ENCODE results near the gene ALDH2.
A peak's percentile ranks its signal among the peaks of the same experiment; 100 is the strongest.
"Not testable (repeated sequence)": the region's sequence is repeated elsewhere in the genome, so short reads cannot be mapped to it uniquely, and the experiment has no call there.

ALDH2 gene

DNA sequence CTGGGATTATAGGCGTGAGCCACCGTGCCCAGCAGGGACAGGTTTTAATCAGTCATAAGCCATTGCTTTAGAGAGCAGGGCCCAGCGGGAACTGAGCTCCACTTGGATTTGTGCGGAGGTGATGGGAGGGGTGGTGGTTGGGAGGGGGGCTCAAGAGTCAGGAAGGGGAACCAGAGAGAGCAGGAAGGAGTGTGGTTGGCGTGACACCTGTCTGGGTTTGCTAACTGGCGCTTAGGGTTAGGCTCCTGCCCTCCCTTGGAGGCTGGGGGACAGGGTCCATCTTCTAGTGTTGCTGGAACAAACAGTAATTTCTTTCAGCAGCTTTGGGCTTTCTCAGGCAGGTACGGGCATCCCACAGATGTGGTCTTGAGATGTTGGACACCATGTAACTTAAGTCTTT is 7.5 kb upstream of the ALDH2 start:
- no peak for DNase-seq (ENCODE audit: low spot score)

GRCh38 chr12:111759991-111760390 is 6.7 kb upstream of the ALDH2 start:
- DNase-seq (ENCODE audit: low spot score), result no peak

DNA sequence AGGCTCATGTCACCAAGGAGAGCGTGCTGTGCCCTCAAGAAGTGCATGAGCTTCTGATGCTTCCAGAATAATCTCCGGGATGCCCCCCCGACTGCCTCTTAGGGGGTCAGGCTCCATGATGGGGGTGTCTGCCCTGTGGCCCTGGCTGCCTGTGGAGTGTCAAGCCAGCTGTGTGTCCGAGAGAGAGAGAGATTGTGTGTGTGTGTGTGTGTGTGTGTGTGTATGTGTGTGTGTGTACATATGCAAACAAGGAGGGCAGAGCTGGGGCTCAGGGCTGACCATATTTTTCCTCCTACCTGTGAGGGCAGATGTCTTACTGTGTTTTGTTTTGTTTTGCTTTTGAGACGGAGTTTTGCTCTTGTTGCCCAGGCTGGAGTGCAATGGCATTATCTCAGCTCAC is 5.6 kb upstream of the ALDH2 start:
- no peak for DNase-seq (ENCODE audit: low spot score)

DNA sequence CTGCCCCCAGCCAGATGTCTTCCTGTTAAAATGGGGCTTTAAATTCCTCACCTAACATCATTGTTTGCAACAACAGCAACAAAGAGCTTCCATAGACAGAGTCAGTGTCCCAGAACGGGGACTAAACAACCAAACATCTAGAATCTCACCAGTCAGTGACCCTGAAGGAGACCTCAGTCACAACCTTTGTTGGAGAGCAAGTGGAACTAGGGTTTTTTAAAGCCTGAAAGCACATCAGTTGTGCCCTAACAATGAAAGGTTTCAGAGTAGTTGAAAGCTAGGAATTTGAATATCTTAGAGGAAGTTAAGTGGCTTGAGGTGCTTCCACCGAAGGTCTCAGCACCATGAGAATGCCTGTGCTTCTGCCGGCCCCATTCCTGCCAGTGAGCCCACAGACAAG is 5.0 kb upstream of the ALDH2 start:
- DNase-seq (ENCODE audit: low spot score), result no peak

GRCh38 chr12:111763552-111763951 is 3.2 kb upstream of the ALDH2 start:
- not testable (repeated sequence) for DNase-seq (ENCODE audit: low spot score)

GRCh38 chr12:111764120-111764821 is 2.5 kb upstream of the ALDH2 start:
- DNase-seq (ENCODE audit: low spot score), result peak; percentile 66

GRCh38 chr12:111767362-111768158 is 827 bp downstream of the ALDH2 start:
- no peak for DNase-seq (ENCODE audit: low spot score)

- no peak for DNase-seq (ENCODE audit: low spot score)
Measured at GRCh38 chr12:111768159-111768895, 1.6 kb downstream of the ALDH2 start.

GRCh38 chr12:111769599-111769998 is 2.9 kb downstream of the ALDH2 start:
- no peak for DNase-seq (ENCODE audit: low spot score)

DNA sequence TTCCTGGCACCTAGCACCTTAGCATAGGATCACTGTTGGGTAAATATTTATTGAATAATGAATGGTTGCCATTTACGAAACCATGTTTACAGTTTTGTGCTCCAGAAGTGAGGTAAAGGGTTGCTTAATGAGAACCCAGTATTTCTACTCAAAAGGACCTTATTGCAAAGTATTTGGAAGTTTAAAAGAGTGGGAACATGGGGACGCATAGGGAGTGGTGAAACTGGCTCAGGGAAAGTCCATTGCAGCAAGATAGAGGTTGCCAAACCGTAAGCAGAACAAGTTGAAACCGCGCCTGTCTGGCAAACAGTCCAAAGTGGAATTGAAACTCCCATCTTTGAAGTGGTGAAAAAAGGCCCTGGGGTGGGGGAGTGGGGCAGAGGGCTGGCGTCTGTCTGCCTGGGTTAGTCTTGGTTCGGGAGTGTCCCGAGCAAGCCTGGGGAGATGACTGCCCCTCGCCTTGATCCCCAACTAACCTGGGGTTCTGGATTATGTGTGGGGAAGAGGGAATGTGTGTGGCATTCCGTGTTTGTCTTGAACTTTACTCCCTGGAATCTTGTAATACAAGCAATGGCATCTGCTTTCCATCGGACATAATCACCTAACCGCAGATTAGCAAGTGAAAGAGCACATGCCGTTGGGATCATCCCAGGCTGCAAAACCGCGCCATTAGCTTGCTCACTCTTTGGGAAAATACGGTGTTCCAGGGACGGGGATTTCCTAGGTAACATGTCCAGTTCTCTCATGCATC is 7.2 kb downstream of the ALDH2 start:
- DNase-seq (ENCODE audit: low spot score), result no peak

DNA sequence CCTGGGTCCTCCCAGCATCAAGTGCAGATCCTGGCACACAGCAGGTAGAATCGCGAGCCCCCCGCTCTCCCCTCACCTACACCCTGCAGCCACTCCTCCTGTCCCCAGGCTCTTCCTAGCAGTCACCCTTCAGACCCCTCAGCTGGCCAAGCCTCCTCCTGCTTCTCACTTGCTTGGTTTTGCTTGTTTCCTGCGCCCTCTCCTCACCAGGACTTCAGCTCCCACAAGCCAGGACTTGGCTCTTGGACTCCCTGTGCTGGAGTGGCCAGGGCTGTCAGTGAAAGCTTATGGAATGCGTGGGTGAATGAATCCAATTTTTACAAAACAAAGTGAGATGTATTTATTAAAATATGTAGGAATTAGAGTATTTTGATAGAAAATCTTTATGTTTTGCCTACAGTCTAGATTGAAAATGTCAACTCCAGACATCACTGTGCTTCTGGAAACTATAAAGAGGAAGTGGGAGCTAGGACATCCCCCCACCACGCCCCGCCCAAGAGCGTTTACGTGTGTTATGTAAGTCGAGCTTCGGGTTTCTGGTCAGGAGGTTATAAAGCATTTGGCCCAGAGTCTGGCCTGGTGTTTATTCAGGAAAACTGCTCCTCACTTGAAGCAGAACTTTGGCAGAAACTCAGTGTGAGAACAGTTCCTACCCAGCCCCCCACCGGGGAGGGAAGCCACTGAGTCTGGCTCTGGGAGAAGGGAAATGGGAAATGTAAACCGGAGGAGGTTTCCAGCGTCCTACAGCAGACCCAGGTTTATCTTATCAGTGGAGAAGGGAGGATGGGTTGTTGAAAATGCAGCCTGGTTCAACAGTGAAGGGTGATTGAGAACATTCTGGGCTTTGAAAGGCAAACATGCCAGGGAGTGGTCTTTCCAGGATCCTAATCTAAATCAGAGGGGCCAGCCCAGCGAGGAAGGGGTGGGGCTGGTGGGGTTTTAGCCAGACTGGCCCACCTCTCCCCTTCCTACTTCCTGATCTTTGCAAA is 8.8 kb downstream of the ALDH2 start:
- DNase-seq (ENCODE audit: low spot score), result peak; percentile 82

GRCh38 chr12:111776836-111777344 is 10.2 kb downstream of the ALDH2 start:
- no peak for DNase-seq (ENCODE audit: low spot score)

DNA sequence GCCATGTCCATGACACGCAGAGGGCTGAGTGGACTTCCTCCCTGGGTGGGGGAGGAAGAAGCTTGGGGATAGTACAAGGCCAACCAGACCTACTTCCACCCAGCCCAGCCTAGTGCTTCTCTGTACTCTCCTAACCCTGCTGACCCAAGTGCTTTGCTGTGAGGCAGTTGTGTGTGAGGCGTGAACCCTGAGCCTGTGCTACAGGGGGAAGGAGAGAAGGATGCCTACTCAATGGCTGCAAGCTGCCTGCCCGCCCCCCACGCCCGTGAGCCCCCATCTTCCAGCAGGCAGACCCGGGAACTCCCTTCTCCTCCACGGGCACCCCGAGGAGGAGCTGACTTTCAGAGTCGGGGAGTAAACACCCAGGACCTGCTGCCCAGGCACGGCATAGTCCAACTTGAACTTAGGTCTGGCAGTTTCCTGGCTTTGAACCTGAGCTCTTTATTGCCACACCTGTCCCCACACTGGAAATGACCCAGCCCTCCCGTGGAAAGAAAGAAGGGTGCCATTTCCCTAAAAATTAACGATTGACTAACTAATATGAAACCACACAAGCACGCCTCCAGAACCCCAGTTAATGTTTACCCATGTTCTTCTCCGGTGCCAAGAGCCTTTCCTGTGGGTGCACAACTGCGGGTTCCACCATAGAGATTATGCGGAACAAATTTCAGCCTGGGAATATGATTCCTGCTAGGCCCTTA is 10.8 kb downstream of the ALDH2 start:
- no peak for DNase-seq (ENCODE audit: low spot score)

- no peak for DNase-seq (ENCODE audit: low spot score)
Measured at GRCh38 chr12:111780166-111780565, 13.4 kb downstream of the ALDH2 start.

DNA sequence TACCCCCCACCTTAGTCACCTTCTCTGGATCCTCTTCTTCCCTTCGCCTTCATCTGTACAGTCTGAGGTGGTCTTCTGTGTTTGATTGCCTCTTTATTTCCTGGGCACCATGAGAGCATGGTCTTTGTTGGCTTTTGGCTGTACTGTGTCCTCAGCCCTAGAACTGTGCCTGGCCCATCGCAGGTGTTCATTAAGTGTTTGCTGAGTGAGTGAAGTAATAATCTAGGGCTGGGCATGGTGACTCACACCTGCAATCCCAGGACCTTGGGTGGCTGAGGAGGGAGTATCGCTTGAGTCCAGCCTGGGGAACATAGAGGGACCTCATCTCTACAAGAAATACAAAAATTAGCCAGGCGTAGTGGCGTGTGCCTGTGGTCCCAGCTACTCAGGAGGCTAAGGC is 13.9 kb downstream of the ALDH2 start:
- no peak for DNase-seq (ENCODE audit: low spot score)

DNA sequence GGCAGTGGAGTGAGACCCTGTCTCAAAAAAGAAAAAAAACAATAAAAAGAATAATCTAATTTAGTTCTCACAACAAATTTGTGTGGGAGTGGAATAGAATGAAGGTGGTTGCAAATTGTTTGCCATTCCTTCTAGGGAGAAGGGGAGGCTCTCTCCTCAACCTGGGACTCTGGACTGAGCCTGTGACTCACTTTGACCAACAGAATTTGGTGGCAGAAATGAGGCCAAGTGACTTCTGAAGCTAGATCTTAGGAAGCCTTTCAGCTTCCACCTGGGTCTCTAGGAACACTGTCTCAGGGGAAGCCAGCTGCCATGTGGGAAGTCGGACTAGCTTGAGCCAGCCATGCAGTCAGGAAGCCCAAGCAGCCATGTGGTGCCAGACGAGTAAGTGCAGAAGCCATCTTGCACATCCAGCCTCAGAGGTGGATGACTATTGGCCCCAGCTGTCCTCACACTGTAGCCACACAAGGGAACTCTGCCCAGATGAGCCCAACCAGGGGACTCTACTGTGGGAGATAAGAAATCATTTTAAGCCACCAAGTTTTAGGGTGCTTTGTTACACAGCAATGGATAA is 14.4 kb downstream of the ALDH2 start:
- no peak for DNase-seq (ENCODE audit: low spot score)

GRCh38 chr12:111783046-111783445 is 16.3 kb downstream of the ALDH2 start:
- DNase-seq (ENCODE audit: low spot score), result no peak

GRCh38 chr12:111784953-111785352 is 18.2 kb downstream of the ALDH2 start:
- no peak for DNase-seq (ENCODE audit: low spot score)

GRCh38 chr12:111785651-111786050 is 18.9 kb downstream of the ALDH2 start:
- DNase-seq (ENCODE audit: low spot score), result no peak

DNA sequence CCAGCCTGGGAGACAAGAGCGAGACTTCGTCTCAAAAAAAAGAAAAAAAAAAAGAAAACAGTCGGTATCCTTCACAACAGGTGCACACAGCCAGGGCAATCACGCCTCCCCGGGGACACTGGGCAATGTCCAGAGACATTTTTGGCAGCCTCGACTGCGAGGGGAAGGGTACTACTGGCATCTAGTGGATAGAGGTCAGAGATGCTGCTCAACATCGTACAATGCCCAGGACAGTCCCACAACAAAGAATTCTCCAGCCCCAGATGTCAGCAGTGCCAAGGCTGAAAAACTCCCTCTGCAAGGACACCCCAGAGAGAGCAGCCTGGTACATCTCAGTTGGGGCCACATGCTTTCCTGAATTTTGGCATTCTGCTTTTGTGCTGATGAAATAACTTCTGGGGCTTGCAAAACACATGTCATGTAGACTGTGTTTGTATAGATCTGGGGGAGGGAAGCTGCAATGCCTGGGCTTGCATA is 21.5 kb downstream of the ALDH2 start:
- peak; percentile 58 for DNase-seq (ENCODE audit: low spot score)

Measured in NAMALWA (cell line).